ENCODE results near the gene FBXO36.
A peak's percentile ranks its signal among the peaks of the same experiment; 100 is the strongest.
"Not testable (repeated sequence)": the region's sequence is repeated elsewhere in the genome, so short reads cannot be mapped to it uniquely, and the experiment has no call there.

FBXO36 gene

GRCh38 chr2:229914171-229914570, 8.1 kb upstream of the FBXO36 start:
- no peak for DNase-seq

- DNase-seq = no peak
Measured at GRCh38 chr2:229917793-229918192, 4.5 kb upstream of the FBXO36 start.

- DNase-seq = peak; percentile 18
Measured at GRCh38 chr2:229920011-229920641, 2.2 kb upstream of the FBXO36 start.

- peak; percentile 59 for DNase-seq
Measured at GRCh38 chr2:229921101-229921891, 1.0 kb upstream of the FBXO36 start.

GRCh38 chr2:229921892-229922448, 333 bp upstream of the FBXO36 start, which contains the start of gene TRIP12:
TSS of gene TRIP12 (minus strand) at chr2:229922009. CDS start at chr2:229880079, 41,930 bp downstream.
- peak; percentile 91 for DNase-seq

- not testable (repeated sequence) for DNase-seq
Measured at GRCh38 chr2:229924541-229924940, 2.2 kb downstream of the FBXO36 start.

- no peak for DNase-seq
Measured at GRCh38 chr2:229925201-229925600, 2.9 kb downstream of the FBXO36 start.

- no peak for DNase-seq
Measured at GRCh38 chr2:229927817-229928321, 5.6 kb downstream of the FBXO36 start.

- DNase-seq = no peak
Measured at GRCh38 chr2:229930656-229931055, 8.4 kb downstream of the FBXO36 start.

GRCh38 chr2:229931241-229931640, 8.9 kb downstream of the FBXO36 start:
- DNase-seq = no peak

GRCh38 chr2:229937537-229937936, 15.2 kb downstream of the FBXO36 start:
- no peak for DNase-seq

GRCh38 chr2:229942671-229943070, 20.4 kb downstream of the FBXO36 start:
- no peak for DNase-seq

- no peak for DNase-seq
Measured at GRCh38 chr2:229943171-229943570, 20.9 kb downstream of the FBXO36 start.

- no peak for DNase-seq
Measured at GRCh38 chr2:229943770-229944449, 21.6 kb downstream of the FBXO36 start.

GRCh38 chr2:229945975-229946374, 23.7 kb downstream of the FBXO36 start:
- no peak for DNase-seq

GRCh38 chr2:229947544-229947943, 25.2 kb downstream of the FBXO36 start:
- DNase-seq = no peak

GRCh38 chr2:229952256-229952835, 30.0 kb downstream of the FBXO36 start:
- no peak for DNase-seq

- no peak for DNase-seq
Measured at GRCh38 chr2:229955663-229956062, 33.4 kb downstream of the FBXO36 start.

GRCh38 chr2:229956491-229956890, 34.2 kb downstream of the FBXO36 start:
- no peak for DNase-seq

- not testable (repeated sequence) for DNase-seq
Measured at GRCh38 chr2:229963596-229963995, 41.3 kb downstream of the FBXO36 start.

GRCh38 chr2:229969921-229970320, 47.6 kb downstream of the FBXO36 start:
- DNase-seq = no peak

GRCh38 chr2:229970406-229970805, 48.1 kb downstream of the FBXO36 start:
- DNase-seq = no peak

GRCh38 chr2:229971298-229971790, 49.0 kb downstream of the FBXO36 start:
- DNase-seq = no peak

All from activated naive CD4-positive, alpha-beta T cell treated with anti-CD3 and anti-CD28 coated beads, Interleukin-2, amount 50 U/mL, for 16 hours (primary cell).